ENCODE measurements around the gene CCL21.

Gene CCL21

GRCh38 chr9:34671307-34671706 is 38.6 kb downstream of the CCL21 start:
- Histone ChIP-seq H3K27ac (no peak overlapping the region), H3K4me3 (no peak overlapping the region)
- DNase-seq (ENCODE audit: low spot score), result no peak
- TF ChIP-seq CTCF (IDR thresholded peaks at IDR 0.05), result no peak

- H3K4me3 ChIP-seq, result no peak overlapping the region
- no peak for TF ChIP-seq CTCF (IDR thresholded peaks at IDR 0.05)
- no peak overlapping the region for H3K27ac ChIP-seq
- no peak for DNase-seq (ENCODE audit: low spot score)
Measured at GRCh38 chr9:34669809-34670562, 40.0 kb downstream of the CCL21 start.

DNA sequence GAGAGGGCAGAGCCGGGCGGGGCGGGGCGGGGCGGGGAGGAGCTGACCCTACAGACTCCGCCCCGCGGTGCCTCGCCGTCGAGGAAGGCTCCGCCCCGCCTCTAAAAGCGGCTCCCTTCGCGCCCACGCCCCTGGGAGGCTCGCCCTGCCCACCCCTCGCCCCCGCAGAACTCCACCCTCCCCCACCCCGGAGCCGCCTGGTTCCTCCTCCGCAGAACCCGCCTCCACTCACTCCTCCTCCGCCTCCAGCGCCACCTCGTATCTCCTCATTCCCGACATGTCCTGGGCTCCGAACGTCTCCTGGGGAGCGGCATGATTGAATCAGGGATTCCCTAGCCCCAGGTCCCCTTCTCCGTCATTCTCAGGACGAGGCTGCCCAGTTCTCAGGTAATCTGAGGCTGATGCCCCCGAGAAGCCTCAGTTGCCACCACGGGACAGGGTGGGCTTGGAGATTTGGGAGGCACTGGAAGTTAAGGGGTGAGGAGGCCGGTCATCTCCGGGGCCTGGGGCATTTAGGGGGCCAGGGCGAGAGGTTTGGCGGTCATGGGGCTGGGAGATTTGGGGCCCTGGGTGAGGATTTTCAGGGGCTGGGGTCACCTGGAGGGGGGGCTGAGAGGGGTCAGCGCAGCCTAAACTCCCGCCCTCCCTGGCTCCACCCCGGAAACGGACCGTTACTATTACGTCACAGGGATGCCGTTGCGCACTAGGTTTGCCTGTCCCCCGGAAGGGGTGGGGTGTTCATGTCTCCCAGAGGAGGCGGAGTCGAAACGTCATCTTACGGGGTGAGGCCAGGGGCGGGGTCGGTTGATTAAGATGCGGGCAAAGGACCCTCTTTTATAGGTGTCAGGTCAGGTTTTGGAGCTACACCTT is 44.3 kb downstream of the CCL21 start:
- peak; percentile 96 for DNase-seq (ENCODE audit: low spot score)
- H3K4me3 ChIP-seq, result peak overlapping the region; percentile 92
- peak overlapping the region; percentile 98 to 100 for H3K27ac ChIP-seq
- no peak for TF ChIP-seq CTCF (IDR thresholded peaks at IDR 0.05)

DNA sequence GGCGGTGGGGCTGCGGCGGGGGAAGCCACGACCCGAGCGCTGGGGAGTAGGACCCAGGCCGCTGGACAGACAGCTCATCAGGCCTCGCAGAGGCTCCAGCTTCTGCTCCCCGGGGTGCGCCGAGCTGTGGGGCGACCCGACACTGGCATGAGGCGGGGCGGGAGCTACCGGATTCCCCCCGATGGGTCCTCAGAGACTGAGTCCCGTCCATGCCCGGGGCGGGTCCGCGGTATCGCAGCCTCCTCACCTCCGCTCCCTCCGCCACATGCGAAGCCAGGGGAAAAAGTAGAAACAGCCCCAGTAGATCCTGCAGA is 44.9 kb downstream of the CCL21 start:
- H3K27ac ChIP-seq, result peak overlapping the region; percentile 98 to 100
- no peak for DNase-seq (ENCODE audit: low spot score)
- no peak for TF ChIP-seq CTCF (IDR thresholded peaks at IDR 0.05)
- H3K4me3 ChIP-seq, result peak overlapping the region; percentile 92

GRCh38 chr9:34664281-34665066 is 45.5 kb downstream of the CCL21 start:
- peak; percentile 91 for DNase-seq (ENCODE audit: low spot score)
- peak overlapping the region; percentile 92 for H3K4me3 ChIP-seq
- peak; percentile 66 for TF ChIP-seq CTCF (IDR thresholded peaks at IDR 0.05)
- peak overlapping the region; percentile 98 to 100 for H3K27ac ChIP-seq

- Histone ChIP-seq H3K27ac (peak overlapping the region in 1 of 2 donors; percentile 100), H3K4me3 (no peak overlapping the region)
- TF ChIP-seq CTCF (IDR thresholded peaks at IDR 0.05), result no peak
- DNase-seq (ENCODE audit: low spot score), result no peak
Measured at GRCh38 chr9:34663303-34663605, 46.7 kb downstream of the CCL21 start.

Data from coronary artery (tissue), 2 donors.